Ishikawa (cell line): ENCODE data around the gene TSPAN15.

ENCODE experiments used
- CEBPB ChIP-seq: IDR thresholded peaks from 2 replicates; pipeline ENCODE4 v1.6.1; 2012
- CREB1 ChIP-seq: IDR thresholded peaks from 2 replicates; pipeline ENCODE4 v1.6.1; 2012; ENCODE audit warnings: low read depth
- EGR1 ChIP-seq: IDR thresholded peaks from 2 replicates; pipeline ENCODE4 v1.6.1; 2012
- EP300 ChIP-seq: IDR thresholded peaks from 2 replicates; pipeline ENCODE4 v1.6.1; 2012; ENCODE audit warnings: borderline replicate concordance
- FOXM1 ChIP-seq: IDR thresholded peaks from 2 replicates; pipeline ENCODE4 v1.6.1; 2012; ENCODE audit warnings: low read depth, borderline replicate concordance
- MAX ChIP-seq: IDR thresholded peaks from 2 replicates; pipeline ENCODE4 v1.6.1; 2012
- NFIC ChIP-seq: IDR thresholded peaks from 2 replicates; pipeline ENCODE4 v1.6.1; 2012
- RAD21 ChIP-seq: IDR thresholded peaks from 2 replicates; pipeline ENCODE4 v1.6.1; 2012; ENCODE audit warnings: low read depth
- REST ChIP-seq: IDR thresholded peaks from 2 replicates; pipeline ENCODE4 v1.6.1; 2012; ENCODE audit warnings: low read depth, mild to moderate bottlenecking
- TAF1 ChIP-seq: IDR thresholded peaks from 2 replicates; pipeline ENCODE4 v1.6.1; 2012; ENCODE audit warnings: low read depth, mild to moderate bottlenecking
- TCF12 ChIP-seq: IDR thresholded peaks from 2 replicates; pipeline ENCODE4 v1.6.1; 2012; ENCODE audit warnings: low read depth
- TEAD4 ChIP-seq: IDR thresholded peaks from 2 replicates; pipeline ENCODE4 v1.6.1; 2012
- USF1 ChIP-seq: IDR thresholded peaks from 2 replicates; pipeline ENCODE4 v1.6.1; 2012
- YY1 ChIP-seq: IDR thresholded peaks from 2 replicates; pipeline ENCODE4 v1.6.1; 2012; ENCODE audit warnings: low read depth
- ZBTB7A ChIP-seq: IDR thresholded peaks from 2 replicates; pipeline ENCODE4 v1.6.1; 2012; ENCODE audit warnings: low read depth

Gene TSPAN15

GRCh38 chr10:69502589-69502988 lies 51.3 kb downstream of the TSPAN15 start:
- no peak for TF ChIP-seq CREB1
- TF ChIP-seq ZBTB7A, result no peak

- TF ChIP-seq TAF1, result no peak
- TF ChIP-seq EGR1, result no peak
These were observed 52.0 kb downstream of the TSPAN15 start for GRCh38 chr10:69503001-69503895.

GRCh38 chr10:69503896-69504265 lies 52.6 kb downstream of the TSPAN15 start:
- TF ChIP-seq CREB1, result no peak
- no peak for TF ChIP-seq MAX
- no peak for TF ChIP-seq EGR1
- no peak for TF ChIP-seq EP300
- no peak for TF ChIP-seq ZBTB7A
- TF ChIP-seq CEBPB, result no peak
- TF ChIP-seq USF1, result no peak
- no peak for TF ChIP-seq RAD21
- no peak for TF ChIP-seq FOXM1
- TF ChIP-seq YY1, result no peak
- no peak for TF ChIP-seq TAF1
- TF ChIP-seq NFIC, result no peak
- TF ChIP-seq REST, result no peak
- TF ChIP-seq TCF12, result no peak
- TF ChIP-seq TEAD4, result no peak

- TF ChIP-seq TEAD4 (no peak), CREB1 (no peak), TAF1 (no peak), NFIC (no peak), FOXM1 (no peak), CEBPB (no peak), TCF12 (no peak), USF1 (no peak), MAX (no peak), ZBTB7A (no peak), YY1 (no peak)
These were observed 53.4 kb downstream of the TSPAN15 start for GRCh38 chr10:69504576-69505250.

- no peak for TF ChIP-seq FOXM1
- TF ChIP-seq TEAD4, result no peak
- no peak for TF ChIP-seq CEBPB
- no peak for TF ChIP-seq REST
- no peak for TF ChIP-seq MAX
- TF ChIP-seq NFIC, result no peak
- no peak for TF ChIP-seq TCF12
- TF ChIP-seq ZBTB7A, result no peak
- TF ChIP-seq USF1, result no peak
- TF ChIP-seq YY1, result no peak
- no peak for TF ChIP-seq TAF1
- TF ChIP-seq EP300, result no peak
- no peak for TF ChIP-seq CREB1
- no peak for TF ChIP-seq RAD21
- TF ChIP-seq EGR1, result no peak
These were observed 54.5 kb downstream of the TSPAN15 start for GRCh38 chr10:69505636-69506318.
